Stomach (tissue), 9 donors: ENCODE results near the gene CORO7. TPM values are rescaled to one million over a fixed set of nuclear protein-coding genes. Genes with fewer than 3 reads are reported as not detected.

Source experiments
- DNase-seq, 2 donors: peaks; one replicate each; pipeline versions ENCODE4 v3.0.0 to v3.0.0-alpha.2; 2013 to 2019
- H3K27ac ChIP-seq, 5 donors: fragments of 200-600 bp in 4 of 5; sonication (generic) in 4 of 5; one replicate each; pipeline ENCODE4 v1.5.1; 2013 to 2019; ENCODE audit warnings: mild to moderate bottlenecking in 1 of 5, moderate library complexity in 1 of 5
- H3K27me3 ChIP-seq, 3 donors: fragments of 200-600 bp; sonication (generic); one replicate each; pipeline ENCODE4 v1.5.1; 2017 to 2019; ENCODE audit warnings: mixed run types in 1 of 3
- H3K36me3 ChIP-seq, 4 donors: fragments of 200-600 bp; sonication (generic); 1 replicate in 3 of 4; 2 replicates in 1 of 4; pipeline ENCODE4 v1.5.1; 2016 to 2019
- H3K4me1 ChIP-seq, 4 donors: fragments of 200-600 bp; sonication (generic); one replicate each; pipeline ENCODE4 v1.5.1; 2016 to 2019
- H3K4me3 ChIP-seq, 4 donors: fragments of 200-600 bp; sonication (generic) in 3 of 4; one replicate each; pipeline ENCODE4 v1.5.1; 2016 to 2019; ENCODE audit warnings: mild to moderate bottlenecking in 1 of 4
- H3K9me3 ChIP-seq, 4 donors: fragments of 200-600 bp; sonication (generic); one replicate each; pipeline ENCODE4 v1.5.1; 2016 to 2019
- EP300 ChIP-seq: sonication (generic); formaldehyde crosslinking; IDR thresholded peaks from one replicate; pipeline ENCODE4 v1.6.1; 2017; ENCODE audit warnings: antibody characterized with exemption
- POLR2A ChIP-seq, 4 donors: fragments of 450-650 bp; IDR thresholded peaks; one replicate each; pipeline ENCODE4 v1.6.1; 2016; ENCODE audit warnings: antibody characterized with exemption in 4 of 4, control low read depth in 2 of 4, mild to moderate bottlenecking in 1 of 4, moderate library complexity in 1 of 4
- POLR2AphosphoS5 ChIP-seq, 3 donors: sonication (generic); formaldehyde crosslinking; IDR thresholded peaks; one replicate each; pipeline ENCODE4 v1.6.1; 2016; ENCODE audit warnings: antibody characterized with exemption in 3 of 3
- WGBS, 5 donors: extraction: QIAGEN DNeasy Blood & Tissue Kit in 3 of 5; methylation state at CpG; one replicate each; pipeline versions ENCODE4 v1.1.5 to v1.1.7; 2013 to 2018; 5-methylcytosine and 5-hydroxymethylcytosine counted together
- intact Hi-C: fragments of 100-400 bp; cut with DNase I; formaldehyde crosslinking; loops from one replicate; pipeline ENCODE4 v1.15.1; 2023; ENCODE audit warnings: low total_unique reads
- polyA plus RNA-seq, 3 donors: library from polyadenylated mRNA; stranded (reverse); fragments of 200-250 nt; gene quantifications; one replicate each; pipeline ENCODE4 v1.2.3, GENCODE V29; 2013
- total RNA-seq, 5 donors: library from RNA; depleted of rRNA; stranded (reverse); fragments of >200 nt; gene quantifications; one replicate each; pipeline versions ENCODE4 v1.1.0 to v1.2.3, GENCODE V29; 2014 to 2016
- TF ChIP-seq, protein P1 (sequence below), 7 experiments: fragments of 450-650 bp in 4 of 7; fragments of 200-600 bp in 3 of 7; sonication (generic) in 3 of 7; IDR thresholded peaks; one replicate each; pipeline ENCODE4 v1.5.1; 2016 to 2019; ENCODE audit warnings: antibody characterized with exemption in 7 of 7, control low read depth in 2 of 7, mild to moderate bottlenecking in 1 of 7
- donor health status: healthy with polysubstance abuse.
- donor health status: Bipolar disorder and iron deficiency.
- donor health status: healthy.

The CORO7 gene
- total and polyA plus RNA-seq, 8 donors = 12.5 to 173 (median 17.3) TPM

DNA sequence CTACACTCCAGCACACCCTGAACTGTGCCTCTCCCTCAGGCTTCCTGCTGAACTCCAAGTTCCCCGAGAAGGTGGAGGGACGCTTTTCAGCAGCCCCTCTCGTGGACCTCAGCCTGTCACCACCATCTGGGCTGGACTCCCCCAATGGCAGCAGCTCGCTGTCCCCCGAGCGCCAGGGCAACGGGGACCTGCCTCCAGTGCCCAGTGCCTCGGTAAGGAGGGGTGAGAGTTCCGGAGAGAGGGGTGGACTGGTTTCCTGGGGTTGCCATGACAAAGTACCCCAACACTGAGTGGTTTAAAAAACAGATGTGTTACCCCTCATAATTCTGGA lies 83.1 kb downstream of the CORO7 start:
- DNase-seq = no peak
- TF ChIP-seq POLR2AphosphoS5 (IDR thresholded peaks at IDR 0.05) = no peak
- no peak for TF ChIP-seq POLR2A (IDR thresholded peaks at IDR 0.05)
- TF ChIP-seq, protein P1, sequence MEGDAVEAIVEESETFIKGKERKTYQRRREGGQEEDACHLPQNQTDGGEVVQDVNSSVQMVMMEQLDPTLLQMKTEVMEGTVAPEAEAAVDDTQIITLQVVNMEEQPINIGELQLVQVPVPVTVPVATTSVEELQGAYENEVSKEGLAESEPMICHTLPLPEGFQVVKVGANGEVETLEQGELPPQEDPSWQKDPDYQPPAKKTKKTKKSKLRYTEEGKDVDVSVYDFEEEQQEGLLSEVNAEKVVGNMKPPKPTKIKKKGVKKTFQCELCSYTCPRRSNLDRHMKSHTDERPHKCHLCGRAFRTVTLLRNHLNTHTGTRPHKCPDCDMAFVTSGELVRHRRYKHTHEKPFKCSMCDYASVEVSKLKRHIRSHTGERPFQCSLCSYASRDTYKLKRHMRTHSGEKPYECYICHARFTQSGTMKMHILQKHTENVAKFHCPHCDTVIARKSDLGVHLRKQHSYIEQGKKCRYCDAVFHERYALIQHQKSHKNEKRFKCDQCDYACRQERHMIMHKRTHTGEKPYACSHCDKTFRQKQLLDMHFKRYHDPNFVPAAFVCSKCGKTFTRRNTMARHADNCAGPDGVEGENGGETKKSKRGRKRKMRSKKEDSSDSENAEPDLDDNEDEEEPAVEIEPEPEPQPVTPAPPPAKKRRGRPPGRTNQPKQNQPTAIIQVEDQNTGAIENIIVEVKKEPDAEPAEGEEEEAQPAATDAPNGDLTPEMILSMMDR (IDR thresholded peaks at IDR 0.05) = no peak
- TF ChIP-seq EP300 = no peak
- H3K27ac ChIP-seq = no peak overlapping the region
- 80 to 90% (median 85%) methylated on average over 8 to 9 of the region's 9 CpGs for WGBS, 5 donors
- peaks cover 17 to 25% (median 20%) of the 10 kb centered on the region in 4 donors for H3K4me1 ChIP-seq
- peaks cover 27 to 60% (median 49%) of the 10 kb centered on the region in 4 donors for H3K36me3 ChIP-seq
- intact Hi-C loops = no loop called here
- H3K27me3 ChIP-seq = no peaks in the 10 kb centered on the region
- H3K9me3 ChIP-seq = no peaks in the 10 kb centered on the region
- H3K4me3 ChIP-seq = no peak overlapping the region

DNA sequence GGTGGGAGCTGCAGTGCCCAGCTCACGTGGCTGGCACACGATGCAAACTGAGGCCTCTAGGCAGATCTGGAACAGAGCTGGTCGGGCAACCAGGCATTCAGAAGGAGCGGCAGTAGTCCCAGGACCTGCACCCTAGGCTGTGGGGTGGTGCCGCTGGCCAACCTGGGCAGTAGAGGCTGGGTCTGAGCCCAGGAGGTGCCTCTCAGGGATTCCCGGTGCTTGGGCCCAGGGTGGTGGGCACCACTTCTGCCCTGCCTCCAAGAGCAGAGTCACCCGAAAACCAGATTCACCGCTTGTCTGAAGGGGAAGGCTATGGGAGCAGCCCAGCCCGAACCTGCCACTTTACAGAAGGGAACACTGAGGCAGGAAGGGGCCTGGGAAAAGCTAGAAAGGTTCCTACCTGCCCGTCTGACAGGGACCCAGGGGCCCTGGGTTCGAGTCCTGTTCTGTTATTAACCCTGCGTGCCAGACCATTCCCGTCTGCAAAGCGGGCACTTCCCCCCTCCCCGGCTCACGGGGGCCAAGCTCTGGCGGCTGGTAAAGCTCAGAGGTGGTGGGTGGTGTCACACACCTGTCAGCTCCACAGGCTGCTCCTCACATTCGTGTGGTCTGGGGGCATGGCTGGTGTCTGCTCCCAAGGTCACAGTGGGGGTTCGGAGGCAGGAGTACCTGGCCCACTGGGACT lies 83.6 kb downstream of the CORO7 start:
- Histone ChIP-seq H3K36me3 (peaks cover 27 to 55% (median 44%) of the 10 kb centered on the region in 4 donors), H3K9me3 (no peaks in the 10 kb centered on the region), H3K27me3 (peaks cover 0 to 3% (median 0%) of the 10 kb centered on the region in 3 donors), H3K4me1 (peaks cover 22 to 30% (median 25%) of the 10 kb centered on the region in 4 donors), H3K4me3 (no peak overlapping the region), H3K27ac (no peak overlapping the region)
- TF ChIP-seq, protein P1 (IDR thresholded peaks at IDR 0.05) = no peak
- TF ChIP-seq POLR2A (IDR thresholded peaks at IDR 0.05) = no peak
- 84 to 93% (median 89%) methylated on average over 6 to 19 of the region's 19 CpGs for WGBS, 5 donors
- intact Hi-C loops = no loop called here
- no peak for DNase-seq

DNA sequence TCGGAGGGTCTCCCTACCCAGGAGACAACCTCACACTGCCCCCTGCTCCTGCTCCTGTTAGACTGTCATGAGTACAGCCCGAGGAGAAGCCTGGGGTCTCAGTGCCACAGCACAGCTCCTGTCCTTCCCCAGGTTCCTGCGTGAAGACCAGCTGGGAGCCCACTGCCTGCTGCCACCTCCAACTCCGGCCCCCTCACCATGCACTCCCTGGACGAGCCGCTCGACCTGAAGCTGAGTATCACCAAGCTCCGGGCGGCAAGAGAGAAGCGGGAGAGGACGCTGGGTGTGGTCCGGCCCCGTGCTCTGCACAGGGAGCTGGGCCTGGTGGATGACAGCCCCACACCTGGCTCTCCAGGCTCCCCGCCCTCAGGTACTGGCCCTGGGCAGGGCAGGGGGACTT lies 84.3 kb downstream of the CORO7 start:
- H3K4me1 ChIP-seq = peaks cover 29 to 37% (median 32%) of the 10 kb centered on the region in 4 donors
- DNase-seq = no peak
- TF ChIP-seq POLR2AphosphoS5 (IDR thresholded peaks at IDR 0.05) (no peak), POLR2A (IDR thresholded peaks at IDR 0.05) (no peak), EP300 (no peak)
- TF ChIP-seq, protein P1 (IDR thresholded peaks at IDR 0.05) = no peak
- H3K36me3 ChIP-seq = peaks cover 25 to 48% (median 37%) of the 10 kb centered on the region in 4 donors
- peaks cover 0 to 8% (median 0%) of the 10 kb centered on the region in 3 donors for H3K27me3 ChIP-seq
- H3K4me3 ChIP-seq = no peak overlapping the region
- intact Hi-C loops = no loop called here
- no peak overlapping the region for H3K27ac ChIP-seq
- WGBS, 5 donors = 76 to 92% (median 86%) methylated on average over 12 to 14 of the region's 14 CpGs
- no peaks in the 10 kb centered on the region for H3K9me3 ChIP-seq

DNA sequence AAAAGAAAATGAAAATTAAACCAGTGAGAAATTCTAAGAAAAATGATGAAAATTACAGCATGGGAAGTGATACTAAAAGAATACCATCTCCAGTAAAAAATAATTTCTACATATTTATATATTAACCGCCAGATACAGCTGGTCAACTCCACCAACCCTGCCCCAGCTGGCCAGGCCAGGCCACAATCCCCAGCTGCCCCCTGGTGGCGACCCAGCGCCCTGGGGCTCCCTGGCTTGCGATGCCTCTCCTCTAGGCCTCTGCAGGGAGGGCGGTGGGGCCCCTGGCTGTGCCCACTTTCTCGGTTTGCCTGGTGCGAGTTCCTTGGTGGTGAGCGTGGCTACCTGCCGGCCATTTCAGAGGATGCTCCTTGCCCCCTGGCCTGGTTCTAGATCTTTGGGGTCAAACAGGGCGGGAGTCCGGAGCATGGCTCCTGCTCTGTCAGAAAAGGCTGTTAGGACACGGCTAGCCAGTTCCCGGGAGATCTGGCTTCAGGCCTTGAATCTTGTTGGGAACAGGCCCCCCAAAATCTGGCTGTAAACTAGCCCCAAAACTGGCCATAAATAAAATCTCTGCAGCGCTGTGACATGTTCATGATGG lies 86.0 kb downstream of the CORO7 start:
- peak; percentile 89 for DNase-seq
- TF ChIP-seq POLR2AphosphoS5 (IDR thresholded peaks at IDR 0.05) (peak in 1 of 3 donors; percentile 44), POLR2A (IDR thresholded peaks at IDR 0.05) (no peak)
- TF ChIP-seq, protein P1 (IDR thresholded peaks at IDR 0.05) = peak in 6 of 7 experiments; percentile 22 to 97 (median 94)
- Histone ChIP-seq H3K9me3 (no peaks in the 10 kb centered on the region), H3K27ac (peak overlapping the region in 3 of 5 donors; percentile 79 to 87 (median 81)), H3K36me3 (peaks cover 8 to 31% (median 20%) of the 10 kb centered on the region in 4 donors), H3K4me1 (peaks cover 33 to 52% (median 44%) of the 10 kb centered on the region in 4 donors), H3K4me3 (no peak overlapping the region), H3K27me3 (peaks cover 0 to 8% (median 0%) of the 10 kb centered on the region in 3 donors)
- WGBS, 5 donors = 39 to 47% (median 45%) methylated on average over 12 to 14 of the region's 14 CpGs
- intact Hi-C loops = no loop called here
